GM12891 (cell line): ENCODE measurements around the gene ACER2. TPM values are rescaled to one million over a fixed set of nuclear protein-coding genes. Genes with fewer than 3 reads are reported as not detected.

ENCODE experiments used
- DNase-seq: peaks from one replicate; pipeline ENCODE4 v3.0.0; 2011; ENCODE audit warnings: low spot score; ENCODE audit not compliant: insufficient read length
- FAIRE-seq: peaks from 2 replicates; lab custom pipeline; 2011; peaks lifted over from hg19 to GRCh38; lab: Jason Lieb, UNC
- PAX5 ChIP-seq: IDR thresholded peaks from 2 replicates; pipeline ENCODE4 v1.6.1; 2011; ENCODE audit warnings: low read length, moderate library complexity, mild to moderate bottlenecking; ENCODE audit not compliant: insufficient read depth, severe bottlenecking
- POLR2A ChIP-seq: IDR thresholded peaks from 2 replicates; pipeline ENCODE4 v1.6.1; 2011; ENCODE audit warnings: low read depth, low read length, control low read depth
- POLR2AphosphoS5 ChIP-seq: IDR thresholded peaks from 2 replicates; pipeline ENCODE4 v1.6.1; 2011; ENCODE audit warnings: low read depth, low read length, control low read depth
- POU2F2 ChIP-seq: IDR thresholded peaks from 2 replicates; pipeline ENCODE4 v1.6.1; 2011; ENCODE audit warnings: low read depth, mild to moderate bottlenecking, control low read depth, low read length, moderate library complexity
- SPI1 ChIP-seq: IDR thresholded peaks from 2 replicates; pipeline ENCODE4 v1.6.1; 2011; ENCODE audit warnings: low read depth, low read length, control low read depth
- TAF1 ChIP-seq: IDR thresholded peaks from 2 replicates; pipeline ENCODE4 v1.6.1; 2011; ENCODE audit warnings: low read depth, low read length, control low read depth
- polyA plus RNA-seq: library from polyadenylated mRNA; unstranded; fragments of >200 nt; gene quantifications from one replicate; pipeline ENCODE4 v1.2.1, GENCODE V29; 2012; ENCODE audit warnings: low read depth, missing spikeins, inconsistent platforms; ENCODE audit not compliant: missing spikeins

The ACER2 gene
- polyA plus RNA-seq: 1.1 TPM

- TF ChIP-seq TAF1 (peak; percentile 66), POU2F2 (no peak), PAX5 (no peak), POLR2A (peak; percentile 71; the same call in 1 of the 2 replicates), POLR2AphosphoS5 (peak; percentile 82), SPI1 (peak; percentile 24; the same call in 1 of the 2 replicates)
- peak; percentile 95 for FAIRE-seq
- DNase-seq: peak; percentile 91
These were observed at the start of gene ACER2 for GRCh38 chr9:19408693-19409400. TSS of gene ACER2 (plus strand) at chr9:19409009. CDS start at chr9:19409085, 76 bp downstream.

- no peak for FAIRE-seq
- TF ChIP-seq SPI1 (no peak), POLR2A (no peak), TAF1 (no peak), POLR2AphosphoS5 (no peak), PAX5 (no peak), POU2F2 (no peak)
- DNase-seq: no peak
These were observed 39.7 kb upstream of the ACER2 start for GRCh38 chr9:19369107-19369506.

- DNase-seq (no peak), FAIRE-seq (no peak)
- TF ChIP-seq POU2F2: no peak
- no peak for TF ChIP-seq TAF1
- no peak for TF ChIP-seq POLR2A
- no peak for TF ChIP-seq PAX5
- no peak for TF ChIP-seq SPI1
- TF ChIP-seq POLR2AphosphoS5: no peak
These were observed 36.9 kb upstream of the ACER2 start for GRCh38 chr9:19371942-19372341.

- FAIRE-seq (no peak), DNase-seq (no peak)
- TF ChIP-seq SPI1 (no peak), POLR2A (no peak), TAF1 (no peak), PAX5 (no peak), POLR2AphosphoS5 (no peak), POU2F2 (no peak)
These were observed 36.2 kb upstream of the ACER2 start for GRCh38 chr9:19372567-19372966.

- no peak for FAIRE-seq
- no peak for DNase-seq
- TF ChIP-seq PAX5 (no peak), POU2F2 (no peak), POLR2A (no peak), TAF1 (no peak), POLR2AphosphoS5 (no peak), SPI1 (no peak)
These were observed 35.3 kb upstream of the ACER2 start for GRCh38 chr9:19373527-19373926.

GRCh38 chr9:19375538-19375937 lies 33.3 kb upstream of the ACER2 start:
- FAIRE-seq (no peak), DNase-seq (no peak)
- no peak for TF ChIP-seq SPI1
- no peak for TF ChIP-seq PAX5
- TF ChIP-seq POLR2AphosphoS5: no peak
- TF ChIP-seq TAF1: no peak
- no peak for TF ChIP-seq POU2F2
- no peak for TF ChIP-seq POLR2A

GRCh38 chr9:19376931-19377330 lies 31.9 kb upstream of the ACER2 start:
- FAIRE-seq (peak; percentile 41), DNase-seq (no peak)
- TF ChIP-seq SPI1: no peak
- peak; percentile 60; the same call in 1 of the 2 replicates for TF ChIP-seq POLR2A

- FAIRE-seq: no peak
- TF ChIP-seq POLR2A (no peak), PAX5 (no peak), SPI1 (no peak), TAF1 (no peak), POU2F2 (no peak)
- no peak for DNase-seq
These were observed 30.6 kb upstream of the ACER2 start for GRCh38 chr9:19378164-19378563.

GRCh38 chr9:19378647-19379046 lies 30.2 kb upstream of the ACER2 start:
- TF ChIP-seq SPI1: no peak
- TF ChIP-seq PAX5: no peak
- no peak for TF ChIP-seq POLR2AphosphoS5
- TF ChIP-seq POU2F2: no peak
- TF ChIP-seq TAF1: no peak
- 0 out of 2 replicates have a peak, but pooled peaks have one; percentile 15 for TF ChIP-seq POLR2A
- FAIRE-seq (no peak), DNase-seq (no peak)

GRCh38 chr9:19379283-19379682 lies 29.5 kb upstream of the ACER2 start:
- TF ChIP-seq POU2F2 (no peak), POLR2AphosphoS5 (0 out of 2 replicates have a peak, but pooled peaks have one; percentile 3), TAF1 (0 out of 2 replicates have a peak, but pooled peaks have one; percentile 30)

More at GRCh38 chr9:19379283-19379682, 29.5 kb upstream of the ACER2 start:
- peak; percentile 58 for FAIRE-seq
- DNase-seq: no peak
